LNCaP clone FGC (cell line): ENCODE measurements around the gene IRX2.

Experiments
- DNase-seq: peaks from one replicate; pipeline ENCODE4 v3.0.0-alpha.2; 2011; ENCODE audit warnings: low read depth
- H3K4me3 ChIP-seq: 2 replicates; pipeline ENCODE4 v1.5.1; 2011; ENCODE audit warnings: mild to moderate bottlenecking, low read depth, low read length, control low read depth
- TF ChIP-seq, protein P1 (sequence below): IDR thresholded peaks from 2 replicates; pipeline ENCODE4 v1.5.1; 2012; ENCODE audit warnings: mild to moderate bottlenecking; ENCODE audit not compliant: control insufficient read depth, insufficient read depth; ENCODE audit errors: extremely low read depth

The IRX2 gene

DNA sequence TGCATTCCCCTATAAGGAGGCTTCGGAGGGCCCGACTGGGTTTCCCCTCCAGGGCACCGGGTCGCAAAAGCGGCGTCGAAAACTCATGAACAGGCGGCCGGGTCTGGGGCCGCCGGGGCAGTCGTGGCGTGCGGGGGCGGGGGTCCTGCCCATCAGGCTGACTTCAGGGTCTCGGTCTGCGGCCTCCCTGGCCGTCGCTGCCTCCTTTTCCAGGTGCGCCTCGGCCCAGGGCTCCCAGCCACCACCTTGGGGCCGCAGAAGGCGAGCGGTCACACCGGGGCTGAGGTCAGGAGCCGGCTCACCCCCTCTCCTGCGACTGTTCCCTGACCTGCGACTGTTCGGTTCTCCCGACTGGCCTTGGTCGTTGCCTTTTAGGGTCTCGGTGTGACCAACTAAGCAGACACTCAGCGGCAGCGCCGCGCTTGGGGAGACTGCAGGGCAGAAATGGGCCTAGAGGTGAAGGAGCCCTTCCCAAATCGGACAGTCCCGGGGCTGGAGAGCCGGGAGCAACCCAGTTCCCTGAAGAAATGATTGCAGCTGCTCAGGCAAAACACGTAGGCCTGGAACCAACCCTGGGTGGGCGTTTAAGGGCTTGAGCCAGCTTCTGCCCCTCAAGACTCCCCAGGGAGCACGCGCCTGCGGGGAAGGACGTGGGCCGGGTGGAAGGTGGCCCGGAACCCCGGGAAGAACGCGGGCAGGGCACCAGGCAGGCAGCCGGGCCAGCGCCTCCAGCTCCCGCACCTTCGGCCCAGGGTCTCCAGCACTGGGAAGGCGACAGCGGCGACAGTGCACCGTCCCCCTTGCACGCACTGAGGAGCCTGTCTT is 11.2 kb downstream of the IRX2 start:
- H3K4me3 ChIP-seq = no peak overlapping the region
- DNase-seq = no peak
- TF ChIP-seq, protein P1, sequence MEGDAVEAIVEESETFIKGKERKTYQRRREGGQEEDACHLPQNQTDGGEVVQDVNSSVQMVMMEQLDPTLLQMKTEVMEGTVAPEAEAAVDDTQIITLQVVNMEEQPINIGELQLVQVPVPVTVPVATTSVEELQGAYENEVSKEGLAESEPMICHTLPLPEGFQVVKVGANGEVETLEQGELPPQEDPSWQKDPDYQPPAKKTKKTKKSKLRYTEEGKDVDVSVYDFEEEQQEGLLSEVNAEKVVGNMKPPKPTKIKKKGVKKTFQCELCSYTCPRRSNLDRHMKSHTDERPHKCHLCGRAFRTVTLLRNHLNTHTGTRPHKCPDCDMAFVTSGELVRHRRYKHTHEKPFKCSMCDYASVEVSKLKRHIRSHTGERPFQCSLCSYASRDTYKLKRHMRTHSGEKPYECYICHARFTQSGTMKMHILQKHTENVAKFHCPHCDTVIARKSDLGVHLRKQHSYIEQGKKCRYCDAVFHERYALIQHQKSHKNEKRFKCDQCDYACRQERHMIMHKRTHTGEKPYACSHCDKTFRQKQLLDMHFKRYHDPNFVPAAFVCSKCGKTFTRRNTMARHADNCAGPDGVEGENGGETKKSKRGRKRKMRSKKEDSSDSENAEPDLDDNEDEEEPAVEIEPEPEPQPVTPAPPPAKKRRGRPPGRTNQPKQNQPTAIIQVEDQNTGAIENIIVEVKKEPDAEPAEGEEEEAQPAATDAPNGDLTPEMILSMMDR = no peak

DNA sequence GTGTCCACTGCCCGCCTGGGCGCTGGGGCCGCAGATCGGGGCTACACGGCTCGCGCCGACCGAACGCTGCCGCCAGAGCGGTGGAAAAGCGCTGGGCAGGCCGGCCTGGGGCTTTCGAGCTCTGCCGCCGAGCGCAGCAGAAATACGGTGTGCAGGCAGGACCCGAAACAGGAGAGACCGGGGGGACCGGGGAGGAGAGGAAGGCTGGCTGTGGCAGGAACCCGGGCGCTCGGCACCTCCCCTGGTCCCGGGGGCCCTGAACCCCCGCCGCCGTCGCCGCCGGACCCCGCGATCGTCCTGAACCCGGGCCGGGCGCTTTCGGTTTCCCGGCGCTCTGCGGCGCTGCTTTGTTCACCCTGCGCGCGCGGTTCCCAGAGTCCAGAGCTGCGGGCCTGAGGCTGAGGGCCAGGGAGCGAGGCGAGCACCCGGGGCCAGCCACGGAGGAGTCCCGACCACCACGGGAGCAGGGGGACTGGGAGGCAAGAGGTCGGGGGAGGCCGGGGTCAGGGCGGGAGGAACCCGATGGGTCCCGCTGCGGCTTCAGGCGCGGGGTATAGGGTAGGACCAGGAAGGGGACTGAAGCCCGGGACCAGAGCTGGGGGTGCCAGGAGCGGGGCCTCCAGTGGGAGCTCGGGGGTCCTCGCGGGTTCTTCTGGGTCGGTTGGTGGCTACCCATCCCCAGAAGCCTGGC is 12.0 kb downstream of the IRX2 start:
- DNase-seq = no peak
- TF ChIP-seq, protein P1 = no peak
- peak overlapping the region; percentile 33 for H3K4me3 ChIP-seq

DNA sequence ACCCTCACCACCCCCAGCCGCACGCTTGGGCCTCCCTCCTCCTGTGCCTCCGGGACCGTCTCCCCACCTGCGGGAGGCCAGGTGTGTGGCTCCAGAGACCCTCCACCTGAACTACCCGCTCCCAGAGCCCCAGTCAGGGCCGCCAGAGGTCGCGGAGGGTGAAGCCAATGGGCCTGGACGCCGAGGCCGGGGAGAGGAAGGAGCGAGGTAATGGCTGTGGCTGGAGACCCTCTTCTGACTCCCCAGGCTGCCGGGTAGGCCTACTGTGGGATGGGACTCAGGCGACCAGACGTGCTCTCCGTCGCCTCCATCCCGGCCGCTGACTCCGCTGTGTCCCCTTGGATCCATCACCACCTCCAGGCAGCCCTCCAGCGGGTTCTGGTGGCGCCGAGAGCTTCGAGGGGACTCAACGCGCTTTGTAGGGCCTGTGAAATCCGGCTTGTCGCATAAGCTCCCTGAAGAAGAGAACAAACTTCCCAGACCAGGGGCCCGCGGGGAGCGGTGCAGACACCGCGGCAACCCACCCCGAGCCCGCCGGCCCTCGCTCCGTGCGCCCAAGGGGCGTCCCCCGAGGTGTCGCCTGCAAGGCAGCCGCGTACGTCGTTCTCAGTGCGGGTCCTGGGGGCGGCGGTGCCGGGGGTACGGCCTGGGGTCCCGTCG is 12.6 kb downstream of the IRX2 start:
- TF ChIP-seq, protein P1 = no peak
- no peak for DNase-seq
- no peak overlapping the region for H3K4me3 ChIP-seq

DNA sequence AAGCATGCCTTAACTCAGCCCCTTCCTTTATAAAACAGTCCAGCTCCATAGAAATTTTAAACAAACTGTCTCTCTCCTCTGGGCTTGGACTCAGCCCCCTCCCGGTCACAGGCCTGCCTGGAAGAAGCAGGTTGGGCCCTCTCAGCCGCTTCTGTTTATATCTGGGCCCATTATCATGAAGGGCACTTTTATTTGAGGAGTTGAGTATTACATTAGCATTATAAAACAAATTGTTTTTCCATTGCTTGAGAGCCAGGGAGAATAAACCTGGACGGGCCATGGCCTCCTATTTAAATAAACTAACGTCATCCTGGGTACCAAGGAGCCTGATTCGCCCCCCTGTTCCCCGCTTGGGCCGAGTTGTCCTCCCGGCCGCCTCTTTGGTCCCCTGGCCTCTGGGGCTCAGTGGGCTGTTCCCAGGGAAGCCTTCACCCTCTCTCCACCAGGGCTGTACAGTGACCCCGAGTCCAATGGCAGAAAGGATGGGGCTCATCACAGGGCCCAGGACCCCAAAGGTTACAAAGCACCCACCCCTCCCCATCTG is 13.2 kb downstream of the IRX2 start:
- TF ChIP-seq, protein P1 = no peak
- DNase-seq = no peak
- no peak overlapping the region for H3K4me3 ChIP-seq

DNA sequence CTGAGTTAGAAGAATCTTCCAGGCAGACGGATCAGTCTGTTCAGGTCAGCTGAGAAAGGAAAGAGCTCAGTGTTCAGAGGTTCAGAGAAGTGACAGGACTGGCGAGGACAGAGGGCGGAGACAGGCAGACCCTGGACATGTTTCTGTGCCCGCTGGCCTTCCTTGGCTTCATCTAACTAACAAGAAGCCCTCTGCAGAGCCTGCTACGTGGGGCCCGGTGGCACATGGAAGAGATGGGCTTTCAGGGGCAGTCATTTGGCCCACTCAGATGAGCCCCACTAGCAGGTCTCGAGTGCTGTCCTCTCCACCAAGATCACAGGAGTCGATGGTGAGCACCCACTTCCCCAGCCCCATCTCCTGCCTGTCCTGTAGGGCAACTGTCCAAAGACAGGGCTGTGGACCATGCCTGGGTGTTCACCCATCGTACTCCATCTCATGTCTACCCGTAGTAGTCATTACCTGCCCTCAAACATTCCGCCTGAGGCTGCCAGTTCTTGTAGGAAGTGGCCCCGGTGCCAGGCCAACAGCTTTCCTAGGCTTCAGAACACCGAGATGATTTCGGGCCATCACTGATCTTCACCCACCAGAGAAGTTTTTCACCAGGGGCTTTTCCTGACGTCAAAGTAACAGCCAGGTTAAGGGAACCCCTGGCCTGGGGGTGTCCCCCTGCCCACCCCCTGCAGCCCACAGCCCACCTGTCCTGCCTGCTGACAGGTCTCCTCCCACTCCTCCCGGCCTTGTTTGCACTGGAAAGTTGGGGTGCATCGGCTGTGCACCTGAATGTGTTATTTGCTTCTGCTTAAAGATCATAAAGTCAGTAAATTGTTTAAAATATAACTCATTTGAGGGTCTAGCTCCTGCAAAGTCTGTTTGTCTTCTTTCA is 14.0 kb downstream of the IRX2 start:
- DNase-seq = no peak
- TF ChIP-seq, protein P1 = no peak
- no peak overlapping the region for H3K4me3 ChIP-seq

DNA sequence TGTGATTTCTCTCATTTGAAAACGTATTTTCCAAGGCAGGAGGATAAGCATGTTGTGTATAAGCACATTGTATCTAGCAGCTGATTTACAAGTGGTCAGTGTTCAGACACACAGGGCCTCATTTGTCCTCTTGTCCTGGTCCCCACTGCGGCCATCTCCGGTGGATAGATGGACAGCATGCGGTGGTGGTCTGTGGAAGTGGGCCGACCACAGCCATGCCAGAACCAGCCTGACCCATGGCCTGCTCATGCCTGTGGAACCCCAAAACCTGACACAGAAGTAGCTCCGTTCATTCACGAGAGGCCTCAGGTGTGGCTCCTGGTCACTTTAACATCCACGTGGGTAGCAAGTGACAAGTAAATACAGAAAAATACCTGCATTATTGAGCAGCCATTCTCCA is 14.6 kb downstream of the IRX2 start:
- TF ChIP-seq, protein P1 = no peak
- H3K4me3 ChIP-seq = no peak overlapping the region
- no peak for DNase-seq
